Hindlimb muscle (tissue), 1 donor: ENCODE data around the gene MAP7D2. TPM values are rescaled to one million over a fixed set of nuclear protein-coding genes. Genes with fewer than 3 reads are reported as not detected.
A peak's percentile ranks its signal among the peaks of the same experiment; 100 is the strongest.

Experiments used
- DNase-seq: peaks from one replicate; pipeline ENCODE4 v3.0.0-alpha.2; 2013
- polyA plus RNA-seq: library from polyadenylated mRNA; unstranded; fragments of 120-200 nt; gene quantifications from one replicate; pipeline ENCODE4 v1.2.1, GENCODE V29; 2013; ENCODE audit not compliant: insufficient read length

Gene MAP7D2
- polyA plus RNA-seq, 1 donor: 0.45 TPM

GRCh38 chrX:20112022-20112774 lies 4.5 kb downstream of the MAP7D2 start:
- no peak for DNase-seq

- no peak for DNase-seq
Observed at GRCh38 chrX:20111271-20111670, 5.4 kb downstream of the MAP7D2 start.

DNA sequence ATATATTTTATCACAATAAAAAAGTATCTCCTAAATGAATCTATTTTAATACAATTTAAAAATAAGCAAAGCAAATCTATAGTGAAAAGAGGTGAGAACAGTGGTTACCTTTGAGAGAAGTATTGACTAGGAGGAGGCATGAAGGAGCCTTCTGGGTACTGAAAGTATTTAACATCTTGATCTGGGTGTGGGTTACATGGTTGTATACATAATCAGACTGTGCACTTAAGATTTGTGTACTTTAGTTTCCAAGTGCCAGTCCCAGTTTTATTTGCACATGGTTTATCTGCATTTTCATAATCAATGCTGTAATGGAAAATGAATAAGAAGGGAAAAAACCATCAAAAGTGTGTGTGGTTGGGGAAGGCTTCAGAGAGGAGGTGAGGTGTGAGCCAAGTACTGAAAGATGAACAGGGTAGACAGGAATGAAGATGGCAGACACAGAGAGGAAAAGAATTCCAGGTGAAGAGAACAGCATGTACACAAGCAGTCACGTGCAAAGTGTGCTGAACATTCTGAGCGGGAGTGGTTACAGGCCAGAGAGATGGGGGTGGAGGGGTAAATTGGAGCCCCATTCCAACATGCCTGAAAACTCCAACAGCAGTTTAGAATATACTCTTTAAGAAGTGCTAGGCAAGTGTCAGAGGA lies 14.6 kb downstream of the MAP7D2 start:
- DNase-seq: no peak

DNA sequence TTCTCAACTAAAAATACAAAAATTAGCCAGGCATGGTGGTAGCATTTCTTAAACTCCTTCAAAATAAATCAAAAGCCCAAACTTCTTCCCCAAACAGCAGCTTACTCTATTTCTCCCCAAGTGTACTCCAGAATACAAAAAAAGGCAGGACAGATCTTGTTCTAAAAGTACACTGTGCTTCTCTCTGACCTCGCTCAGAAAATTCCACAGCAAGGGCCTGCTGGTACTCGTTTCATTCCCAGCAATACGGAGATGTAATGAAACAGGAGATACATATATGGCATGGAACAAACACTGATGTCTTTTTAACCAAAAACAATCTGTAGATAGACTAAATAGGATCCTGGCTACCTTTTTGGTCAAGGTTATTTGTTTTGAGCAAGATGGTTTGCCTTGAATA lies 25.2 kb downstream of the MAP7D2 start:
- DNase-seq: no peak

DNA sequence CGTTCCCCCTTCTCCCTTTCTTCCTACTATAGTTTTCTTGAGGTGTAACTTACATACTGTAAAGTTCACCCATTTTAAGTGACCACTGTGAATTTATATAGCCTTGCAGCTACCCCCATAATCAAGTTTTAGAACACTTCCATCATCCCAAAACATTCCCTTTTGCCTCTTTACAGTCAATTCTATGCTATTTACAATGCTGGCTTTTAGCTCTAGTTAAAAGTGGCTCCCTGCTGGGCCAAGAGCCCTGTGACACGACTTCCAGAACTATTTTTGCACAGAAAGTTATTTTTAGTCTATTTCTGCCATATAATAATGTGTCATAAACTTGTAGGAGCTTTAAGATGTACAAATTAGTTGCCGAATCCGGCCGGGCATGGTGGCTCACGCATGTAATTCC lies 26.9 kb downstream of the MAP7D2 start:
- DNase-seq: no peak

GRCh38 chrX:20080277-20080676 lies 36.4 kb downstream of the MAP7D2 start:
- no peak for DNase-seq

- no peak for DNase-seq
Observed at GRCh38 chrX:20071511-20072079, 45.1 kb downstream of the MAP7D2 start.

- DNase-seq: peak; percentile 46
Observed at GRCh38 chrX:20067709-20068561, 48.8 kb downstream of the MAP7D2 start.

DNA sequence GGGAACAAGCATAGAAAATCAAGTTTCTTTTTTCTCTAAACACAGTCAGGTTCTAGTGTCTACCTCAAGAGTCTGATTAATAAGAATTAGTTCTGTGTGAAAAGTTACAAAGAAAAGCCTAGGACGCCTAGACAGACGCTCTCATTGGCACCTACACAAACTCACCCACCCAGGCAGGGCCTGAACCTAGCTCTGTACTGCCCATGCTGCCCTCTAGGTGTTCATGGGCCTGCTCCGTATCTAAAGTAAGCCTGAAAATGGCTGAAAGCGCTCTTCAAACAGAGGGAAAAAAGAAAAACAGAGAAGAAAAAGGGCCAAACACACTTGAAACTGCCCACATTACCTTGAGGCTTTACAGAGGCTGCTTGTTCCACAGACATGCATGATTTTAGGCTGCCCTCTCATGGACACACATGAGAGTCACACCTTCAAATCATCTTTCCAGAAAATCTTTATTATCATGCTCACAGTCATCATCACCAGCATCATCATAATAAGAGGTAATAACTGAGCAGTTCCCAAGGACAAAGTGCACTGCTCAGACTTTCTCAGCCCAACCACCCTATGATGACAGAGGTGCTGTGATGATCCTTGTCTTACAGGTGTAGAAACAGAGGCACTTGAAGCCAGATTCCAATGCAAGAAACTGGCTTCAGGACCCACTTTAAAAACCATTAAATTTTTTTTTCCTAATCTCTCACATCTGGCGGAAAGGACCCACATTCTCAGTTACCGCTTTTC lies 49.6 kb downstream of the MAP7D2 start:
- DNase-seq: peak; percentile 15

- no peak for DNase-seq
Observed at GRCh38 chrX:20063716-20064351, 52.9 kb downstream of the MAP7D2 start.

DNA sequence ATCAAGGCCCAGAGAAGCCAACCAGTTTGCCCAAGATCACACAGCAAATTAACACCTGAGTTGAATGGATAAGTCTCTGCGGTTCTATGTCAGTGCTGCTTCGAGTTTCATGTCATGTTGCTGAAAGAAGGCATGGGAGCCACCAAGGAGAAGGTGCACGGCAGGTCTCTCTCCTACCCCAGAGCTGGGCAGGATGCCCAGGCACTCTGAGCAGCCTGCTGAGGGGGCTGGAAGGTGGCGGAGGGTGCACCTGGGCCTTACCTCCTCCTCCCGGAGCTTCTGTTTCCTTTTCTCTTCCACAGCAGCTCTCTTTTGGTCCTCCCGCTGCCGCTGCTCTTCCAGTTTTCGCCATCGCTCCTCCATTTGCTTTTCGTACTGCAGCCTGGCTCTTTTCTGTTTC lies 53.6 kb downstream of the MAP7D2 start:
- DNase-seq: no peak

GRCh38 chrX:20061855-20062254 lies 54.9 kb downstream of the MAP7D2 start:
- no peak for DNase-seq

- DNase-seq: no peak
Observed at GRCh38 chrX:20060961-20061748, 55.6 kb downstream of the MAP7D2 start.

- DNase-seq: no peak
Observed at GRCh38 chrX:20059467-20060128, 57.1 kb downstream of the MAP7D2 start.

- DNase-seq: no peak
Observed at GRCh38 chrX:20057479-20057878, 59.2 kb downstream of the MAP7D2 start.

GRCh38 chrX:20056704-20057103 lies 60.0 kb downstream of the MAP7D2 start:
- no peak for DNase-seq

DNA sequence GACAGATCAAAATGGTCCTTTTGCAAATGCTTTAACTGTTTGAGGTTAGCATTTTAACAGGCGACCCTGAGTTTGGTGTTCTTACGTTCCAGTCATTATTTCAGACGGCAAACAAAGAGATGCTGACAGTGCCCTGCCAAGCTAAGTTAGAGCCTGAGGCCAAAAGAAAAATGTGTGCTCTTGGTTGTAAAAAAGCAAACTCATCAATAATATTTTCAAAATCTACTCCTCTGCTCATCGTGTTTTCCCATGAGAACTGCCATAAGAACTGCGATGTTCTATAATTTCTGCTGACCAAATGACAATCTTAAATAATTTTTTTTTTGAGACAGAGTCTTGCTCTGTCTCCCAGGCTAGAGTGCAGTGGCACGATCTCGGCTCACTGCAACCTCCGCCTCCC lies 63.2 kb downstream of the MAP7D2 start:
- no peak for DNase-seq

DNA sequence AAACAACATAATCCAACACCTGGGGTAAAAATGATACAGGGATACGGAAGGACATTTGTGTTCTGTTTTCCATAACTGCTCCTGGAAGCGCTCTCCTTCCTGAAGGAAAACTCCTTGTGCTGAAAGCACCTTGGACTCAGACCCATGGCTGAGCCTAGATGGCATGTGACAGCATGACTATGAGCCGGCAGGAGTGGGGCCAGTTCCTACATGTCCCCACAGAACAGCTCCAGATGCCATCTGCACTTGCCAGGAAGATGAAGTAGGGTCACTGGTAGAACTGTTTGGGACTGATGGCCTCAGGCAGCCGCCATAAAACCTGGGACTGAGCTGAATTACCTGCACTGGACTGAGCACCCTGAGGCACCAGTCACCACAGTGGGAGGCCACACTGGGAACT lies 69.8 kb downstream of the MAP7D2 start:
- no peak for DNase-seq

DNA sequence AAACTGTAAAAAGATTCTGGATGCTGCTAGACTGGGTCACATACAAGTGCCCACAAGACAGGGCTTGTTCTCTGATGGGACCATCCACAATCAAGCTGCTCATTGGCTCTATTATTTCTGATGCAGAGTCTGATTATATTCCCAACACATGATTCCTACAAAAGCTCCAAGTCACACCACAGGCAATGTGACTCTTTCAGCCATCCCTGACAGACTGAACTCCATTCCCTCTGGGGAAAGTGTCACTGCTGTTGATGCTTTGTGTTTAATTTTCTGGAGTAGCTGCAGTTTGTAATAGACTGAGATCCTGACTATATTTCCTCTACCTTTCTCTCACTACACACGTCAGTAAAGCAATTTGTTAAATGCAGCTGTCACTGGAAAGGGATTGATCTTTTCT lies 70.5 kb downstream of the MAP7D2 start:
- no peak for DNase-seq

DNA sequence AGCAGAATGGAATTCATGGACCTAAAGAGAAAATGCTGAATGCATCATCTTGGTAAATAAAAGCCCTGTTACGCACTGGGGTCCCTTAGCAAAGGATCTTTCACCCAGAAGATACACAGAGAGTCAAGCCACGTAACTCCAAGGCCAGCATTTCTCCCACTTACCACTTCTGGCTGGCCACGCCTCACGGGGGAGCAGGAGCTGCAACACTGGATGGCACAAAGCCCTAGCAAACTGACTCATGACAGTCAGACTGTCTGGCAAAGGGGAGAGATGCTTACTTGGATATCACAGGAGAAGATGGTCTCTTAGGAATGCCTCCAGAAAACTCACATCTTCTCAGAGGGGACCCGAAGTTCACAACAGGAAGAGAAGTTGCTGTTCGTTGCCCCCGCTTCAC lies 74.5 kb downstream of the MAP7D2 start:
- no peak for DNase-seq
